ENCODE measurements around the gene PCDHGA1.
A peak's percentile ranks its signal among the peaks of the same experiment; 100 is the strongest.
"Not testable (repeated sequence)": the region's sequence is repeated elsewhere in the genome, so short reads cannot be mapped to it uniquely, and the experiment has no call there.

The PCDHGA1 gene

GRCh38 chr5:141412854-141413539, 82.7 kb downstream of the PCDHGA1 start, which contains the start of gene PCDHGA10:
PCDHGA10 (plus strand) TSS chr5:141412987; CDS start chr5:141413176, 189 bp downstream.
- DNase-seq (ENCODE audit: low read depth) = peak; percentile 17

GRCh38 chr5:141413540-141414069, 83.3 kb downstream of the PCDHGA1 start:
- no peak for DNase-seq (ENCODE audit: low read depth)

GRCh38 chr5:141414548-141415274, 84.4 kb downstream of the PCDHGA1 start:
- DNase-seq (ENCODE audit: low read depth) = not testable (repeated sequence)

GRCh38 chr5:141415275-141415618, 84.9 kb downstream of the PCDHGA1 start:
- not testable (repeated sequence) for DNase-seq (ENCODE audit: low read depth)

- DNase-seq (ENCODE audit: low read depth) = not testable (repeated sequence)
These were observed 87.3 kb downstream of the PCDHGA1 start, which contains the start of gene PCDHGB7 for GRCh38 chr5:141417494-141418172. PCDHGB7 (plus strand) TSS chr5:141417677; CDS start chr5:141417860, 183 bp downstream.

- DNase-seq (ENCODE audit: low read depth) = no peak
These were observed 89.0 kb downstream of the PCDHGA1 start for GRCh38 chr5:141419074-141419880.

GRCh38 chr5:141420855-141421488, 90.7 kb downstream of the PCDHGA1 start, which contains the start of gene PCDHGA11:
PCDHGA11 (plus strand) TSS chr5:141421051; CDS start chr5:141421228, 177 bp downstream.
- DNase-seq (ENCODE audit: low read depth) = no peak

- no peak for DNase-seq (ENCODE audit: low read depth)
These were observed 91.2 kb downstream of the PCDHGA1 start for GRCh38 chr5:141421489-141421855.

GRCh38 chr5:141422742-141423291, 92.5 kb downstream of the PCDHGA1 start:
- DNase-seq (ENCODE audit: low read depth) = no peak

- DNase-seq (ENCODE audit: low read depth) = no peak
These were observed 97.6 kb downstream of the PCDHGA1 start for GRCh38 chr5:141427783-141428426.

GRCh38 chr5:141430332-141431113, 100.2 kb downstream of the PCDHGA1 start, which contains the start of gene PCDHGA12:
PCDHGA12 (plus strand) TSS chr5:141430507; CDS start chr5:141430760, 253 bp downstream.
- DNase-seq (ENCODE audit: low read depth) = no peak

GRCh38 chr5:141431286-141431685, 101.0 kb downstream of the PCDHGA1 start:
- DNase-seq (ENCODE audit: low read depth) = no peak

- not testable (repeated sequence) for DNase-seq (ENCODE audit: low read depth)
These were observed 102.0 kb downstream of the PCDHGA1 start for GRCh38 chr5:141432308-141432707.

- DNase-seq (ENCODE audit: low read depth) = not testable (repeated sequence)
These were observed 102.4 kb downstream of the PCDHGA1 start for GRCh38 chr5:141432726-141433125.

GRCh38 chr5:141434006-141434405, 103.7 kb downstream of the PCDHGA1 start:
- DNase-seq (ENCODE audit: low read depth) = no peak

- no peak for DNase-seq (ENCODE audit: low read depth)
These were observed 106.9 kb downstream of the PCDHGA1 start for GRCh38 chr5:141437221-141437620.

GRCh38 chr5:141439411-141440141, 109.3 kb downstream of the PCDHGA1 start:
- no peak for DNase-seq (ENCODE audit: low read depth)

GRCh38 chr5:141440341-141440740, 110.0 kb downstream of the PCDHGA1 start:
- DNase-seq (ENCODE audit: low read depth) = no peak
